ENCODE measurements around the gene C10orf62. TPM values are rescaled to one million over a fixed set of nuclear protein-coding genes. Genes with fewer than 3 reads are reported as not detected.

The C10orf62 gene
- total RNA-seq, 6 experiments from 2014 or later = 1.2 to 4.1 (median 2.2) TPM; not detected in 1

DNA sequence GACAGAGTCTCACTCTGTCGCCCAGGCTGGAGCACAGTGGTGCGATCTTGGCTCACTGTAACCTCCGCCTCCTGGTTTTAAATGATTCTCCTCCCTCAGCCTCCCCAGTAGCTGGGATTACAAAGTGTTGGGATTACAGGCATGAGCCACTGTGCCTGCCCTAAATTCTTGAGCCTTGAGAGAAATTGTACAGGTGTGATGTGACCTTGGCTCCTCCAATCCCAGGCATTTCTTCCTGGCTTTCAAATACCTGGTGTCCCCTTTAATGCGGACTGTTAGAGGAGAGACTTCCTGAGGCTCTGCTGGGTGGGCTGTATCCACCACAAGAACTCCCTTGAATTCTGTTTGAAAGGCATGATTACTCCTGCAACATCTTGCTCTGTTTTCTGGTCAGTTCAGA is 28.8 kb downstream of the C10orf62 start:
- Histone ChIP-seq H3K27ac (no peak overlapping the region), H3K4me1 (peaks cover 0 to 4% (median 0%) of the 10 kb centered on the region in 4 donors), H3K4me3 (no peak overlapping the region), H3K9me3 (no peaks in the 10 kb centered on the region), H3K36me3 (no peaks in the 10 kb centered on the region), H3K27me3 (no peaks in the 10 kb centered on the region)
- ATAC-seq = no peak
- DNase-seq = no peak
- TF ChIP-seq, protein P1, sequence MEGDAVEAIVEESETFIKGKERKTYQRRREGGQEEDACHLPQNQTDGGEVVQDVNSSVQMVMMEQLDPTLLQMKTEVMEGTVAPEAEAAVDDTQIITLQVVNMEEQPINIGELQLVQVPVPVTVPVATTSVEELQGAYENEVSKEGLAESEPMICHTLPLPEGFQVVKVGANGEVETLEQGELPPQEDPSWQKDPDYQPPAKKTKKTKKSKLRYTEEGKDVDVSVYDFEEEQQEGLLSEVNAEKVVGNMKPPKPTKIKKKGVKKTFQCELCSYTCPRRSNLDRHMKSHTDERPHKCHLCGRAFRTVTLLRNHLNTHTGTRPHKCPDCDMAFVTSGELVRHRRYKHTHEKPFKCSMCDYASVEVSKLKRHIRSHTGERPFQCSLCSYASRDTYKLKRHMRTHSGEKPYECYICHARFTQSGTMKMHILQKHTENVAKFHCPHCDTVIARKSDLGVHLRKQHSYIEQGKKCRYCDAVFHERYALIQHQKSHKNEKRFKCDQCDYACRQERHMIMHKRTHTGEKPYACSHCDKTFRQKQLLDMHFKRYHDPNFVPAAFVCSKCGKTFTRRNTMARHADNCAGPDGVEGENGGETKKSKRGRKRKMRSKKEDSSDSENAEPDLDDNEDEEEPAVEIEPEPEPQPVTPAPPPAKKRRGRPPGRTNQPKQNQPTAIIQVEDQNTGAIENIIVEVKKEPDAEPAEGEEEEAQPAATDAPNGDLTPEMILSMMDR (IDR thresholded peaks at IDR 0.05) = no peak
- no peak for TF ChIP-seq POLR2A (IDR thresholded peaks at IDR 0.05)
- intact Hi-C loops (cut with DNase I) = no loop called here
- 91% methylated on average over 4 of the region's 4 CpGs for WGBS (ENCODE audit: insufficient coverage, low coverage, low lambda C conversion rate, missing lambda C conversion rate)

DNA sequence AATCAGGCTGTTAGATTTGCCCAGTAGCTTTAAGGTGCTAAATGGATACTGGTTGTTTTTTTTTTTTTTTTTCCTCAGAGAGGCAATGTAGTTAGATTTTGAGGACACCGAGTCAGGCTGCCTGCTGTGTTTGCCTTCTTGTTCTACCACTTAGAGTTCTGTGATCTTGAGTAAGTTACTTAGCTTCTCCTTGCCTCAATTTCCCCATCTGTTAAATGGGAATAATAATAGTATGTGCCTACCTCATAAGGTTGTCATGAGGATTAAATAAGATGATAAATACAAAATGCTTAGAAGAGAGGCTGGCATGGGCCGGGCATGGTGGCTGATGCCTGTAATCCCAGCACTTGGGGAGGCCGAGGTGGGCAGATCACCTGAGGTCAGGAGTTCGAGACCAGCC is 29.2 kb downstream of the C10orf62 start:
- no peaks in the 10 kb centered on the region for H3K9me3 ChIP-seq
- no peaks in the 10 kb centered on the region for H3K27me3 ChIP-seq
- peaks cover 0 to 8% (median 0%) of the 10 kb centered on the region in 4 donors for H3K4me1 ChIP-seq
- H3K4me3 ChIP-seq = no peak overlapping the region
- DNase-seq (no peak), ATAC-seq (no peak)
- TF ChIP-seq, protein P1 (IDR thresholded peaks at IDR 0.05) = no peak
- TF ChIP-seq POLR2A (IDR thresholded peaks at IDR 0.05) = no peak
- WGBS (ENCODE audit: insufficient coverage, low coverage, low lambda C conversion rate, missing lambda C conversion rate) = 93% methylated on average over 4 of the region's 4 CpGs
- intact Hi-C loops (cut with DNase I) = no loop called here
- no peak overlapping the region for H3K27ac ChIP-seq
- H3K36me3 ChIP-seq = no peaks in the 10 kb centered on the region

DNA sequence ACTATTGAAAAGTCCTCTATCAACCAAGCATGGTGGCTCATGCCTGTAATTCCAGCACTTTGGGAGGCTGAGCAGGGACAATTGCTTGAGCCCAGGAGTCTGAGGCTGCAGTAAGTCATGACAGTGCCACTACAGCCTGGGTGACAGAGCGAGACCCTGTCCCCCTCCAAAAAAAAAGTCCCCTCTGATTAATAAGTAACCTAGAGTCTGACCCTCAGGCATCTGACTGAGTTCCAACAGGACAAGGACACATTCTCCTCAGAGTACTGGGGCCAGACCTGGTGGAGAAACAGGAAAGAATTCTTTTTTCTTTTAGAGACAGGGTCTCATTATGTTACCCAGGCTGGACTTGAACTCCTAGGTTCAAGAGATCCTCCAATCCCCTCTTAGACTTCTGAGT is 33.8 kb downstream of the C10orf62 start:
- Histone ChIP-seq H3K36me3 (no peaks in the 10 kb centered on the region), H3K4me3 (no peak overlapping the region), H3K27ac (no peak overlapping the region), H3K4me1 (peaks cover 0 to 10% (median 0%) of the 10 kb centered on the region in 4 donors), H3K9me3 (no peaks in the 10 kb centered on the region), H3K27me3 (no peaks in the 10 kb centered on the region)
- ATAC-seq = peak in 3 of 4 donors; percentile 46 to 68 (median 55)
- WGBS (ENCODE audit: insufficient coverage, low coverage, low lambda C conversion rate, missing lambda C conversion rate) = no CpG with 5 or more reads among the region's 1 CpG
- intact Hi-C loops (cut with DNase I) = no loop called here
- DNase-seq = no peak
- TF ChIP-seq, protein P1 (IDR thresholded peaks at IDR 0.05) = no peak
- no peak for TF ChIP-seq POLR2A (IDR thresholded peaks at IDR 0.05)

DNA sequence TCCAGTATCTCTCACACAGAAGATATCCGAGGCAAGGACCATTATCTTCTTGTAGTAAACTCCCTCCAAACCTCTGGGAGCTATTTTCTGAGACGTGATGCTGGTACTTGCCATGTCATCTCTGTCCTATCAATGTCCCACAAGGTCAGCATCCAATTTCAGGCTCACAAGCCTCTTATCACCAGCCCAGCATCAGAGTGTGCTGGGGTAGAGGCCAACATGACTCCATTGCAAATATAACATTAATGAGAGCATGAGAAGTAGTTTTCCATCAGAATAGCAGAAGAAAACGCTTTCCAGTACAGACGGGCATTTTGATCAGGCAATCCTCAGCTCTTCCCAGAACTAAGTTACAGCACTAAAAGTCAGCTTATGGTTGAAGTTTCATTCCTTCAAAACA is 38.2 kb downstream of the C10orf62 start:
- TF ChIP-seq POLR2A (IDR thresholded peaks at IDR 0.05) = no peak
- TF ChIP-seq, protein P1 (IDR thresholded peaks at IDR 0.05) = no peak
- Histone ChIP-seq H3K4me1 (peaks cover 0 to 10% (median 0%) of the 10 kb centered on the region in 4 donors), H3K27ac (no peak overlapping the region), H3K9me3 (no peaks in the 10 kb centered on the region), H3K27me3 (no peaks in the 10 kb centered on the region), H3K4me3 (no peak overlapping the region), H3K36me3 (no peaks in the 10 kb centered on the region)
- ATAC-seq (no peak), DNase-seq (no peak)
- intact Hi-C loops (cut with DNase I) = no loop called here
- WGBS (ENCODE audit: insufficient coverage, low coverage, low lambda C conversion rate, missing lambda C conversion rate) = 57% methylated on average over 3 of the region's 4 CpGs

DNA sequence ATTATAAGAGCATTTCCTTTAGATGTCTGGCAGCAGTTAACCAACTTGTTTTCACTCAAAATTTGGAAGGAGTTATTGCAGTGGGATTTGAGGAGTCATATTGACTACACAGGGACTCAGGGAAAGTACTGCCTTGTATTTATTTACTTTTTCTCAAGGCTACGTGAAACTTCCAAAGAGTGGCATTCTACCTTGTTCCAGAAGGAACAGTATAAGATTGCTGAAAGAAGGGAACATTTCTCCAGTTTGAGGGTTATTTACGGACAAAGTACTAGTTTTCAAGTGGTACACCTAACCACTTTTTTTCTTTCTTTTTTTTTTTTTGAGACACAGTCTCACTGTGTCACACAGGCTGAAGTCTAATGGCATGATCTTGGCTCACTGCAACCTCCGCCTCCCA is 38.7 kb downstream of the C10orf62 start:
- intact Hi-C loops (cut with DNase I) = no loop called here
- no peaks in the 10 kb centered on the region for H3K27me3 ChIP-seq
- no peak for DNase-seq
- WGBS (ENCODE audit: insufficient coverage, low coverage, low lambda C conversion rate, missing lambda C conversion rate) = 83% methylated on average over 3 of the region's 3 CpGs
- no peaks in the 10 kb centered on the region for H3K36me3 ChIP-seq
- no peak overlapping the region for H3K27ac ChIP-seq
- H3K4me1 ChIP-seq = peaks cover 0 to 6% (median 0%) of the 10 kb centered on the region in 4 donors
- no peaks in the 10 kb centered on the region for H3K9me3 ChIP-seq
- ATAC-seq = no peak
- TF ChIP-seq POLR2A (IDR thresholded peaks at IDR 0.05) = no peak
- TF ChIP-seq, protein P1 (IDR thresholded peaks at IDR 0.05) = no peak
- H3K4me3 ChIP-seq = no peak overlapping the region

All from right lobe of liver (tissue), 6 donors.